Measurements from ENCODE around the gene BDNF. TPM values are rescaled to one million over a fixed set of nuclear protein-coding genes. Genes with fewer than 3 reads are reported as not detected.

BDNF gene
- total RNA-seq, 1 experiment from 2014 or later: 5.4 TPM

- Histone ChIP-seq H3K9me3 (ENCODE audit: insufficient read depth, low read depth) (no peaks in the 10 kb centered on the region), H3K79me2 (ENCODE audit: low read depth) (no peaks in the 10 kb centered on the region), H3K27me3 (ENCODE audit: insufficient read depth, low read depth) (no peaks in the 10 kb centered on the region), H3K4me3 (no peak overlapping the region), H4K20me1 (ENCODE audit: insufficient read depth) (no peaks in the 10 kb centered on the region), H3K27ac (no peak overlapping the region), H3K9me2 (ENCODE audit: insufficient read depth) (no peaks in the 10 kb centered on the region; the same call in 1 of the 2 replicates), H3K36me3 (ENCODE audit: low read depth) (no peaks in the 10 kb centered on the region), H3K4me2 (no peak overlapping the region), H2AFZ (no peak overlapping the region), H3F3A (ENCODE audit: insufficient read depth, low read depth) (no peaks in the 10 kb centered on the region), H3K4me1 (replicated peaks; ENCODE audit: insufficient read depth) (no peaks in the 10 kb centered on the region)
- no peak for TF ChIP-seq CTCF (conservative IDR thresholded peaks at IDR 0.05)
- TF ChIP-seq EZH2 (IDR thresholded peaks at IDR 0.05; ENCODE audit: low read depth): no peak
- intact Hi-C loops (cut with micrococcal nuclease; ENCODE audit: unreplicated experiment): no loop called here
- POLR2A ChIA-PET (ENCODE audit: unreplicated experiment): no interaction called here
- DNase-seq: no peak
- CTCF ChIA-PET: no interaction called here
- no TSS peak for BruUV-seq (replicated peaks)
Measured at GRCh38 chr11:27726981-27727380, 26.7 kb upstream of the BDNF start.

- H3K36me3 ChIP-seq (ENCODE audit: low read depth): no peaks in the 10 kb centered on the region
- no peaks in the 10 kb centered on the region for H3K9me3 ChIP-seq (ENCODE audit: insufficient read depth, low read depth)
- H2AFZ ChIP-seq: no peak overlapping the region
- no peaks in the 10 kb centered on the region for H3K27me3 ChIP-seq (ENCODE audit: insufficient read depth, low read depth)
- H3K4me2 ChIP-seq: no peak overlapping the region
- no peaks in the 10 kb centered on the region for H3F3A ChIP-seq (ENCODE audit: insufficient read depth, low read depth)
- intact Hi-C loops (cut with micrococcal nuclease; ENCODE audit: unreplicated experiment): no loop called here
- no peaks in the 10 kb centered on the region for H3K4me1 ChIP-seq (replicated peaks; ENCODE audit: insufficient read depth)
- CTCF ChIA-PET: no interaction called here
- no peak overlapping the region for H3K4me3 ChIP-seq
- TF ChIP-seq CTCF (conservative IDR thresholded peaks at IDR 0.05): no peak
- TF ChIP-seq EZH2 (IDR thresholded peaks at IDR 0.05; ENCODE audit: low read depth): no peak
- H4K20me1 ChIP-seq (ENCODE audit: insufficient read depth): no peaks in the 10 kb centered on the region
- POLR2A ChIA-PET (ENCODE audit: unreplicated experiment): no interaction called here
- no peak for DNase-seq
- no TSS peak for BruUV-seq (replicated peaks)
- no peak overlapping the region for H3K27ac ChIP-seq
- H3K79me2 ChIP-seq (ENCODE audit: low read depth): no peaks in the 10 kb centered on the region
- no peaks in the 10 kb centered on the region; the same call in 1 of the 2 replicates for H3K9me2 ChIP-seq (ENCODE audit: insufficient read depth)
Measured at GRCh38 chr11:27723687-27724086, 23.4 kb upstream of the BDNF start.

- no peak for DNase-seq
- TF ChIP-seq EZH2 (IDR thresholded peaks at IDR 0.05; ENCODE audit: low read depth) (no peak), CTCF (conservative IDR thresholded peaks at IDR 0.05) (no peak)
- H3K9me2 ChIP-seq (ENCODE audit: insufficient read depth): no peaks in the 10 kb centered on the region; the same call in 1 of the 2 replicates
- H3F3A ChIP-seq (ENCODE audit: insufficient read depth, low read depth): no peaks in the 10 kb centered on the region
- ChIA-PET CTCF (no interaction called here), POLR2A (ENCODE audit: unreplicated experiment) (no interaction called here)
- 0 out of 2 replicates have a peak, but pooled peaks cover 1% of the 10 kb centered on the region for H3K4me1 ChIP-seq (replicated peaks; ENCODE audit: insufficient read depth)
- no TSS peak for BruUV-seq (replicated peaks)
- no peak overlapping the region for H3K4me2 ChIP-seq
- H3K4me3 ChIP-seq: no peak overlapping the region
- intact Hi-C loops (cut with micrococcal nuclease; ENCODE audit: unreplicated experiment): no loop called here
- no peaks in the 10 kb centered on the region for H4K20me1 ChIP-seq (ENCODE audit: insufficient read depth)
- no peaks in the 10 kb centered on the region for H3K27me3 ChIP-seq (ENCODE audit: insufficient read depth, low read depth)
- H3K27ac ChIP-seq: no peak overlapping the region
- H2AFZ ChIP-seq: no peak overlapping the region
- no peaks in the 10 kb centered on the region for H3K9me3 ChIP-seq (ENCODE audit: insufficient read depth, low read depth)
- H3K36me3 ChIP-seq (ENCODE audit: low read depth): no peaks in the 10 kb centered on the region
- H3K79me2 ChIP-seq (ENCODE audit: low read depth): no peaks in the 10 kb centered on the region
Measured at GRCh38 chr11:27722953-27723344, 22.7 kb upstream of the BDNF start.

Data from PC-9 (cell line).